CD14-positive monocyte (primary cell): ENCODE results near the gene SUCO. TPM values are rescaled to one million over a fixed set of nuclear protein-coding genes. Genes with fewer than 3 reads are reported as not detected.
"Not testable (repeated sequence)": the region's sequence is repeated elsewhere in the genome, so short reads cannot be mapped to it uniquely, and the experiment has no call there.

Experiments used
- DNase-seq, 3 donors: peaks; one replicate each; pipeline ENCODE4 v3.0.0-alpha.2; 2011 to 2022
- H2AFZ ChIP-seq: 2 replicates; pipeline ENCODE4 v1.6.0; 2012; ENCODE audit warnings: mild to moderate bottlenecking, low read depth, low read length, inconsistent platforms; ENCODE audit not compliant: insufficient read depth, poor library complexity, severe bottlenecking
- H3K27ac ChIP-seq, 2 donors: 1 replicate in 1 of 2; 2 replicates in 1 of 2; pipeline ENCODE4 v1.5.1; 2012 to 2013; ENCODE audit warnings: low read length in 2 of 2, control low read depth in 1 of 2, inconsistent platforms in 1 of 2, low read depth in 1 of 2, mild to moderate bottlenecking in 1 of 2
- H3K27me3 ChIP-seq, 2 donors: one replicate each; pipeline versions ENCODE4 v1.6.0 to v1.6.1; 2011 to 2013; ENCODE audit warnings: low read length in 2 of 2; ENCODE audit not compliant: control insufficient read depth in 2 of 2, insufficient read depth in 2 of 2
- H3K36me3 ChIP-seq, 2 donors: replicated peaks in 1 of 2; 1 replicate in 1 of 2; 2 replicates in 1 of 2; pipeline versions ENCODE4 v1.5.1 to v1.6.1; 2012 to 2013; ENCODE audit warnings: low read length in 2 of 2, control low read depth in 1 of 2, inconsistent platforms in 1 of 2, mild to moderate bottlenecking in 1 of 2; ENCODE audit not compliant: insufficient read depth in 2 of 2, control insufficient read depth in 1 of 2
- H3K4me1 ChIP-seq, 2 donors: 1 replicate in 1 of 2; 2 replicates in 1 of 2; pipeline versions ENCODE4 v1.5.1 to v1.6.1; 2012 to 2013; ENCODE audit warnings: low read length in 2 of 2, control low read depth in 1 of 2, inconsistent platforms in 1 of 2, mild to moderate bottlenecking in 1 of 2, moderate library complexity in 1 of 2; ENCODE audit not compliant: insufficient read depth in 2 of 2, control insufficient read depth in 1 of 2
- H3K4me2 ChIP-seq: replicated peaks from 2 replicates; pipeline ENCODE3; 2012; ENCODE audit warnings: low read length, moderate library complexity, mild to moderate bottlenecking; ENCODE audit not compliant: poor library complexity, severe bottlenecking; ENCODE audit errors: extremely low read depth
- H3K4me3 ChIP-seq, 3 experiments: fragments of 200-600 bp in 1 of 3; sonication (generic) in 1 of 3; replicated peaks in 1 of 3; 1 replicate in 2 of 3; 2 replicates in 1 of 3; pipeline ENCODE4 v1.5.1; 2011 to 2013; ENCODE audit warnings: low read length in 3 of 3, mild to moderate bottlenecking in 3 of 3, control low read depth in 2 of 3, low read depth in 2 of 3, inconsistent platforms in 1 of 3, moderate library complexity in 1 of 3
- H3K79me2 ChIP-seq: 2 replicates; pipeline ENCODE4 v1.6.0; 2012; ENCODE audit warnings: mild to moderate bottlenecking, control low read depth, inconsistent platforms, low read length, moderate library complexity; ENCODE audit not compliant: insufficient read depth
- H3K9ac ChIP-seq: 2 replicates; pipeline ENCODE4 v1.6.0; 2017; ENCODE audit warnings: low read length, mild to moderate bottlenecking; ENCODE audit not compliant: insufficient read depth, poor library complexity, severe bottlenecking
- H3K9me3 ChIP-seq, 2 donors: replicated peaks in 1 of 2; 1 replicate in 1 of 2; 2 replicates in 1 of 2; pipeline versions ENCODE4 v1.5.1 to v1.6.1; 2012 to 2013; ENCODE audit warnings: low read length in 2 of 2, control low read depth in 1 of 2; ENCODE audit not compliant: control insufficient read depth in 1 of 2, insufficient read depth in 1 of 2
- H4K20me1 ChIP-seq: 2 replicates; pipeline ENCODE4 v1.6.0; 2012; ENCODE audit warnings: mild to moderate bottlenecking, low read length, control low read depth, moderate library complexity; ENCODE audit not compliant: insufficient read depth
- H3K27ac Mint-ChIP-seq, 7 donors: one replicate each; pipeline ENCODE4 v1.8.0; 2020; ENCODE audit warnings: mild to moderate bottlenecking in 7 of 7, mixed read lengths in 7 of 7, moderate library complexity in 6 of 7, inconsistent platforms in 2 of 7
- H3K27me3 Mint-ChIP-seq, 3 donors: one replicate each; pipeline ENCODE4 v1.8.0; 2021 to 2022; ENCODE audit warnings: low read depth in 3 of 3, mild to moderate bottlenecking in 3 of 3, mixed read lengths in 3 of 3, moderate library complexity in 3 of 3, inconsistent platforms in 1 of 3
- H3K36me3 Mint-ChIP-seq, 2 donors: one replicate each; pipeline ENCODE4 v1.8.0; 2020; ENCODE audit warnings: mixed read lengths in 2 of 2, inconsistent platforms in 1 of 2, mild to moderate bottlenecking in 1 of 2
- H3K4me1 Mint-ChIP-seq: one replicate; pipeline ENCODE4 v1.8.0; 2020; ENCODE audit warnings: mild to moderate bottlenecking, mixed read lengths
- H3K4me3 Mint-ChIP-seq, 2 donors: one replicate each; pipeline ENCODE4 v1.8.0; 2020; ENCODE audit warnings: mild to moderate bottlenecking in 2 of 2, mixed read lengths in 2 of 2, moderate library complexity in 1 of 2
- H3K9me3 Mint-ChIP-seq, 7 donors: one replicate each; pipeline ENCODE4 v1.8.0; 2020 to 2022; ENCODE audit warnings: mixed read lengths in 7 of 7, mild to moderate bottlenecking in 6 of 7, moderate library complexity in 6 of 7, inconsistent platforms in 2 of 7
- WGBS: methylation state at CpG from one replicate; pipeline ENCODE4 v1.1.5; 2013; ENCODE audit warnings: missing lambda C conversion rate; ENCODE audit not compliant: insufficient coverage; 5-methylcytosine and 5-hydroxymethylcytosine counted together
- intact Hi-C, 2 donors: fragments of 100-400 bp; cut with micrococcal nuclease; formaldehyde crosslinking; loops; one replicate each; pipeline versions ENCODE4 v1.15.0 to v1.15.1; 2023
- polyA plus RNA-seq, 3 donors: library from polyadenylated mRNA; depleted of rRNA in 1 of 3; unstranded in 2 of 3; stranded (reverse) in 1 of 3; fragments of 300-500 nt in 2 of 3; fragments of >200 nt in 1 of 3; fragmentation: Illumina TruSeq in 2 of 3; gene quantifications; 1 replicate in 2 of 3; 2 replicates in 1 of 3; pipeline ENCODE4 v1.2.3, GENCODE V29; 2012 to 2021
- TF ChIP-seq, protein P1 (sequence below): fragments of 200-600 bp; IDR thresholded peaks from one replicate; pipeline ENCODE4 v1.8.0; 2022; ENCODE audit warnings: antibody characterized with exemption, mild to moderate bottlenecking

SUCO gene
- polyA plus RNA-seq, 3 donors = 6.8 to 8.5 (median 6.8) TPM

DNA sequence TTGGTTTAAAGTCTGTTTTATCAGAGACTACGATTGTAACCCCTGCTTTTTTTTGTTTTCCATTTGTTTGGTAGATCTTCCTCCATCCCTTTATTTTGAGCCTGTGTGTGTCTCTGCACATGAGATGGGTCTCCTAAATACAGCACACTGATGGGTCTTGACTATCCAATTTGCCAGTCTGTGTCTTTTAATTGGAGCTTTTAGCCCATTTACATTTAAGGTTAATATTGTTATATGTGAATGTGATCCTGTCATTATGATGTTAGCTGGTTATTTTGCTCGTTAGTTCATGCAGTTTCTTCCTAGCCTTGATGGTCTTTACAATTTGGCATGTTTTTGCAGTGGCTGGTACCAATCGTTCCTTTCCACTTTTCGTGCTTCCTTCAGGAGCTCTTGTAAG lies 62.1 kb downstream of the SUCO start:
- Mint-ChIP-seq H3K36me3 (peaks cover 79 to 88% of the 10 kb centered on the region in 2 donors), H3K9me3 (peaks cover 0 to 16% (median 2%) of the 10 kb centered on the region in 7 donors)
- H3K27me3 Mint-ChIP-seq, H3K4me2 ChIP-seq, H3K9ac ChIP-seq, H3K4me1 Mint-ChIP-seq, H3K4me3 ChIP-seq, H3K4me1 ChIP-seq, H3K9me3 ChIP-seq, H3K4me3 Mint-ChIP-seq, H3K27me3 ChIP-seq, H4K20me1 ChIP-seq, H2AFZ ChIP-seq, DNase-seq, H3K27ac Mint-ChIP-seq, H3K27ac ChIP-seq: not testable (repeated sequence)
- Histone ChIP-seq H3K36me3 (peaks cover 31 to 66% of the 10 kb centered on the region in 2 donors), H3K79me2 (peaks cover 13% of the 10 kb centered on the region)
- 100% methylated on average over 3 of the region's 4 CpGs for WGBS
- intact Hi-C loops = loop anchor here in 1 of 2 donors (10.0 kb wide), 1 partner anchor 120 kb away; no protein-coding TSS in a partner anchor

DNA sequence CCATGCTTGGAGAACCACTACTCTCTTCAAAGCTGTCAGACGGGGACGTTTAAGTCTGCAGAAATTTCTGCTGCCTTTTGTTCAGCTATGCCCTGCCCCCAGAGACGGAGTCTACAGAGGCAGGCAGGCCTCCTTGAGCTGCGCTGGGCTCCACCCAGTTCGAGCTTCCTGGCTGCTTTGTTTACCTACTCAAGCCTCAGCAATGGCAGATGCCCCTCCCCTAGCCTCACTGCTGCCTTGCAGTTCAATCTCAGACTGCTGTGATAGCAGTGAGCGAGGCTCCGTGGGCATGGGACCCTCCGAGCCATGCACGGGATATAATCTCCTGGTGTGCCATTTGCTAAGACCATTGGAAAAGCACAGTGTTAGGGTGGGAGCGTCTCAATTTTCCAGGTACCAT lies 63.8 kb downstream of the SUCO start:
- not testable (repeated sequence) for H3K27ac ChIP-seq, H3K4me3 ChIP-seq, H3K27me3 ChIP-seq, H3K9me3 ChIP-seq, H3K4me3 Mint-ChIP-seq, H3K79me2 ChIP-seq, H3K4me2 ChIP-seq, H2AFZ ChIP-seq, DNase-seq, H3K27me3 Mint-ChIP-seq, H3K4me1 Mint-ChIP-seq, H3K9ac ChIP-seq, H4K20me1 ChIP-seq, H3K4me1 ChIP-seq
- H3K36me3 ChIP-seq = peaks cover 34 to 71% of the 10 kb centered on the region in 2 donors
- H3K36me3 Mint-ChIP-seq = peaks cover 75 to 86% of the 10 kb centered on the region in 2 donors
- WGBS = 100% methylated on average over 8 of the region's 10 CpGs
- intact Hi-C loops = loop anchor here in 1 of 2 donors (10.0 kb wide), 1 partner anchor 118 kb away; no protein-coding TSS in a partner anchor
- H3K27ac Mint-ChIP-seq = peak overlapping the region in 1 of 7 donors; percentile 44
- H3K9me3 Mint-ChIP-seq = peaks cover 0 to 15% (median 2%) of the 10 kb centered on the region in 7 donors

DNA sequence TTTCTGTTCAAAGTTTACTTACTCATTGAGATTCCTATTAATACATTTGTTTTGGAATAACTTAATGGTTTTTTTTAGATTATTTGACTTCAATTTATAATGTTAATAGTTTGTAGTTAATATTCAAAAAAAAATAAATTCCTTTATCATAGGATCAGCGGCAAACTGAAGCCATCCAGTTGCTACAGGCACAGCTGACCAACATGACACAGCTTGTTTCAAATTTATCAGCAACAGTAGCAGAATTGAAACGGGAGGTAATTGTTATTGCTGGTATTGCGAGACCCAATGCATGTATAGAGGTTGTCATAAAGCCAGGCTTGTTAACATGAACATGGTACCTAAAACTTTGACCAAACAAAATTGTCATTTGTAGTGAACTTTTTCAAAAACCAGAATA lies 67.0 kb downstream of the SUCO start:
- Histone ChIP-seq H3K36me3 (peaks cover 52 to 94% of the 10 kb centered on the region in 2 donors), H3K27ac (no peak overlapping the region), H3K9ac (no peak overlapping the region), H3K4me1 (no peaks in the 10 kb centered on the region), H3K79me2 (peaks cover 6% of the 10 kb centered on the region), H2AFZ (no peak overlapping the region), H3K27me3 (no peaks in the 10 kb centered on the region), H3K9me3 (peaks cover 0 to 5% of the 10 kb centered on the region in 2 donors), H3K4me2 (no peak overlapping the region), H4K20me1 (no peaks in the 10 kb centered on the region), H3K4me3 (no peak overlapping the region)
- H3K9me3 Mint-ChIP-seq = peaks cover 0 to 8% (median 1%) of the 10 kb centered on the region in 7 donors
- TF ChIP-seq, protein P1, sequence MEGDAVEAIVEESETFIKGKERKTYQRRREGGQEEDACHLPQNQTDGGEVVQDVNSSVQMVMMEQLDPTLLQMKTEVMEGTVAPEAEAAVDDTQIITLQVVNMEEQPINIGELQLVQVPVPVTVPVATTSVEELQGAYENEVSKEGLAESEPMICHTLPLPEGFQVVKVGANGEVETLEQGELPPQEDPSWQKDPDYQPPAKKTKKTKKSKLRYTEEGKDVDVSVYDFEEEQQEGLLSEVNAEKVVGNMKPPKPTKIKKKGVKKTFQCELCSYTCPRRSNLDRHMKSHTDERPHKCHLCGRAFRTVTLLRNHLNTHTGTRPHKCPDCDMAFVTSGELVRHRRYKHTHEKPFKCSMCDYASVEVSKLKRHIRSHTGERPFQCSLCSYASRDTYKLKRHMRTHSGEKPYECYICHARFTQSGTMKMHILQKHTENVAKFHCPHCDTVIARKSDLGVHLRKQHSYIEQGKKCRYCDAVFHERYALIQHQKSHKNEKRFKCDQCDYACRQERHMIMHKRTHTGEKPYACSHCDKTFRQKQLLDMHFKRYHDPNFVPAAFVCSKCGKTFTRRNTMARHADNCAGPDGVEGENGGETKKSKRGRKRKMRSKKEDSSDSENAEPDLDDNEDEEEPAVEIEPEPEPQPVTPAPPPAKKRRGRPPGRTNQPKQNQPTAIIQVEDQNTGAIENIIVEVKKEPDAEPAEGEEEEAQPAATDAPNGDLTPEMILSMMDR = no peak
- peaks cover 70 to 83% of the 10 kb centered on the region in 2 donors for H3K36me3 Mint-ChIP-seq
- H3K27me3 Mint-ChIP-seq = no peaks in the 10 kb centered on the region
- H3K4me1 Mint-ChIP-seq = no peaks in the 10 kb centered on the region
- DNase-seq = no peak
- H3K4me3 Mint-ChIP-seq = no peak overlapping the region
- WGBS = no CpG with 5 or more reads among the region's 3 CpGs
- intact Hi-C loops = loop anchor here in 1 of 2 donors (10.0 kb wide), 1 partner anchor 115 kb away; no protein-coding TSS in a partner anchor
- H3K27ac Mint-ChIP-seq = no peak overlapping the region
